T47D (cell line): Measurements from ENCODE around the gene CCNQ.
A peak's percentile ranks its signal among the peaks of the same experiment; 100 is the strongest.

Experiments
- DNase-seq, 2 experiments: peaks; one replicate each; pipeline versions ENCODE4 v3.0.0 to v3.0.0-alpha.2; 2011 to 2012; ENCODE audit warnings: low read depth in 1 of 2, low spot score in 1 of 2
- JUND ChIP-seq: IDR thresholded peaks from 2 replicates; pipeline ENCODE4 v1.6.1; 2012; ENCODE audit warnings: low read depth
- in situ Hi-C: cut with HindIII; loops from 2 replicates; pipeline ENCODE4 v1.10.0; 2016; ENCODE audit warnings: low sequenced_read_pairs, low pct_unique_long_range_greater_than_20kb

CCNQ gene

GRCh38 chrX:153640736-153641575 lies 42.0 kb upstream of the CCNQ start:
- no peak for TF ChIP-seq JUND
- DNase-seq: no peak
- in situ Hi-C loops: no loop called here

- no peak for DNase-seq
- TF ChIP-seq JUND: no peak
- in situ Hi-C loops: no loop called here
Measured at GRCh38 chrX:153640045-153640686, 41.2 kb upstream of the CCNQ start.

- no peak for TF ChIP-seq JUND
- DNase-seq: no peak
- in situ Hi-C loops: no loop called here
Measured at GRCh38 chrX:153639177-153640044, 40.5 kb upstream of the CCNQ start.

DNA sequence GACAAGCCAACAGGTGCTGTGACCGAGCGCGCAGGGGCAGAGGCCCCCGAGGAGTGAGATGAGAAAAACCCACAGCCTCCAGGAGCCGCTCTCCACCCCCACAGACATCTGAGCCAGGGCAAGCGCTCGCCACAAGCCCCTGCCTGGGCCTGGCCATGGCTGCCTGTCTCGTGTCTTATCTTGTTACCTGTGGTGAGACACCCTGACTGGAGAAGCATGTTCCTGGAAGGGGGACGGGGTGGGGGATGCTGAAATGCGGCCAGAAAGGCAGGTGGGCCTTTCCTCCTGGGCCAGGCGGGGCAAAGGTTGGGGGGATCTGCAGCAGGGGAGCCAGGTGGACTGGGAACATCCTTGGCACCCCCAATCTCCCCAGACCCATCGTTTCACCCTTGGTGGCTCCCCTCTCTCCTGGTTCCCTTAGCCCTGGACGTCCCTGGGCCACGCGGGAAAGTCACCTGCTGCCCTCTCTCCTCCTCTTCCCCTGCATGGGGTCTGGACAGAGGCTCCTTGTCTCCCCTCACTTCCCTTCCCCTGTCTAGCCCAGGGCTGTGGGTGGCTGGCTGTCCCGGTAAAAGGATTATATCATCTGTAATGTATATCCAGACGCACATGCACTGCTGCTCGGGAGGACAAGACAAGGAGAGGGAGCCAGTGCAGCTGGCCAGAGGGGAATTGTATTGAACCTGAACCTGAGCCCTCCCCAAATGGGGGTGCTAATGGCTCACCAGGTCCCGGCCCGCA lies 39.7 kb upstream of the CCNQ start:
- in situ Hi-C loops: no loop called here
- no peak for DNase-seq
- no peak for TF ChIP-seq JUND

DNA sequence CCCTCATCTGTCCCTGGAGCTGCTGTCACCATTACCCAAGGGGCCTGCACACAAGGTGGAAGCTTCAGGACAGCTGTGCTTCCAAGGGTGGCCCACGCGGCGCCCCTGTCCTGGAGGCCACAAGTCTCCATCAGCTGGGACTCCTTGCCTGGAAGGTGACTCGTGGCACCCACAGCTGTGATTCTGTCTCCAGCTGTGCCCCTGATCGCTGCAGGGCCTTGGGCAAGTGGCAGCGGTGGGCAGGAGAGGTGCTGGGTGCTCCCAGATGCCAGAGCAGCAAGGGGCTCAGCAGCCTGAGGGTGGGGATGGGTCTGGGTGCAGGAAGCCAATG lies 39.1 kb upstream of the CCNQ start:
- TF ChIP-seq JUND: no peak
- in situ Hi-C loops: no loop called here
- no peak for DNase-seq

- no peak for DNase-seq
- in situ Hi-C loops: no loop called here
- TF ChIP-seq JUND: no peak
Measured at GRCh38 chrX:153637121-153638040, 38.4 kb upstream of the CCNQ start.

DNA sequence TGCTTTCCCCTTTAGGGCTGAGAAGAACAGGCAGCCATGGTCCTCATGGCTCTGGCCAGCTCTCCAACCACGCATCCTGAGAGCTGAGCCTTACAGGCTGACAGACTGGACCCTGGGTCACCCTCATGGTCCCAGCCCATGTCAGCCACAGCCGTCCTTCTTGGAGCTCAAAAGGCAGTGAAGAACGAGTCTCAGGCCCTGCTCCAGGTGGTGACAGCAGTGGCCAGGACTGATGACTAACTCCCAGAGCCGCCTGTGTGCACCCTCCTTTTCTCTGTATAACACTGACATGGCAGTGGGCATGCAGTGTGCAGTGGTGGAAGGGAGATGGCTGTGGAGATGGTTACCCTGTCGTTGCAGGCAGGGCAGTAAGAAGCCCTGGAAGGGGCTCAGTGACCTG lies 37.8 kb upstream of the CCNQ start:
- TF ChIP-seq JUND: no peak
- DNase-seq: no peak
- in situ Hi-C loops: no loop called here

GRCh38 chrX:153635788-153636668 lies 37.1 kb upstream of the CCNQ start:
- peak in 1 of 2 experiments; percentile 32 for DNase-seq
- TF ChIP-seq JUND: no peak
- in situ Hi-C loops: no loop called here

- no peak for TF ChIP-seq JUND
- in situ Hi-C loops: no loop called here
- no peak for DNase-seq
Measured at GRCh38 chrX:153635388-153635787, 36.4 kb upstream of the CCNQ start.

GRCh38 chrX:153634832-153635231 lies 35.9 kb upstream of the CCNQ start:
- in situ Hi-C loops: no loop called here
- TF ChIP-seq JUND: no peak
- DNase-seq: no peak
